H1 (cell line): Measurements from ENCODE around the gene CHMP5. TPM values are rescaled to one million over a fixed set of nuclear protein-coding genes. Genes with fewer than 3 reads are reported as not detected.

Experiments used
- CHD7 ChIP-seq: fragments of 300-600 bp; sonication (generic); IDR thresholded peaks from 2 replicates; pipeline ENCODE4 v1.7.1; 2012; ENCODE audit warnings: low read length, moderate library complexity, mild to moderate bottlenecking, inconsistent platforms; ENCODE audit not compliant: insufficient replicate concordance
- polyA plus RNA-seq, 7 experiments: library from polyadenylated mRNA; depleted of rRNA in 3 of 7; stranded (reverse) in 5 of 7; unstranded in 2 of 7; fragments of >200 nt in 5 of 7; fragments of 200-250 nt in 2 of 7; gene quantifications; 1 replicate in 5 of 7; 2 replicates in 1 of 7; 4 replicates in 1 of 7; pipeline versions ENCODE4 v1.2.1 to v1.2.3, GENCODE V29; 2011 to 2013; ENCODE audit warnings: missing spikeins in 2 of 7, mixed read lengths in 2 of 7
- total RNA-seq: library from RNA; stranded (reverse); fragmentation: NEBNext Ultra II Directional; extraction: Animal tissue kit (Norgen Biotek cat#: 25700); gene quantifications from 2 replicates; pipeline ENCODE4 v1.2.1, GENCODE V29; 2021

CHMP5 gene
- total and polyA plus RNA-seq, 2 of the 8 experiments (the other 6 are each of a cell fraction or from before 2014, with no cell fraction given), result 25.0 to 47.3 TPM

GRCh38 chr9:33242609-33243134, 22.2 kb upstream of the CHMP5 start (continued):
- TF ChIP-seq CHD7, result no peak
